Stimulated activated CD4-positive, alpha-beta T cell treated with anti-CD3 and anti-CD28 coated beads, Interleukin-2, amount 100 ng/mL, for 48 hours (primary cell): ENCODE results near the gene NFYC.

ENCODE experiments used
- DNase-seq, 2 donors: peaks; one replicate each; pipeline ENCODE4 v3.0.0-alpha.2; 2020

NFYC gene

DNA sequence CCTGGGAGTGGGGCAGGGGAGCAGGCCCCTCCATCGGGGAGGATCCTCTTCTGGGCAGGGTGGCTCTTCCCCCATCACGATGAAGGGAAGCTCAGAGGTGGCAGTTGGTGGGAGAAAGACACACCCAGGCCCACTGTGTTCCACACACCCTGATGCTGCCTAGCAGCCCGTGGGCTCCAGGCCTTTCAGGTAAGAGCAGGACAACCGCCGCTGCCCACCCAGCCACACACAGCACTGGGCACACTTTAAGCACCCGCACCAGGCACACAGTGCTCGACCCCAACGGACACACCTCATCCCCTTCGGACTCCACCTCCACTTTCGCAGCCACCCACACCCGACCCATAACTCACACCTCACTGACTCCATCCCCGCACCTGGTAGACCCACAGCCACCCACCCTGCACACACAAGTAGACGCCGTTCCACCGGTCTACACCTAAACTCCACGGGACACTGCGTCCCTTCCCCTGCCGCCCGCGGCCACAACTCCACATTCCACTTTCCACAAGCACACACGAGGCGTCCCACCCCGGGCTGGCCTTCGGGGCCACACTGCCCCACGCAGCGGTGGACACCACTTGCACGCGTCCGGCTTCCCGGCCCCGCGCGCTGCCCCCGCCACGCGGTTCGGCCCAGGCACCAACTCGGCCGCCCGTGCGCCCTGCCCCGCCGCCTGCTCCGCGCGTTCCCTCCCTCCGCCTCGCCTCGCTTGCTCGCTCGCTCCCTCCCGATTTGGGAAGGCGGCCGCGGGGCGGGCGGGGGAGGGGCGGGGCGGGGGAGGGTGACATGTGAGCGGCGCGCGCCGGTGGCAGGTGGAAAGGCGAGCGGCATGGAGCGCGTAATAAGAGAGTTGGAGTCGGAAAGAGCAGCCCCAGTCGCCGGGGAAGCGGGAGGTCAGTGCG is 91.7 kb downstream of the NFYC start, which contains the start of gene KCNQ4:
TSS of gene KCNQ4 (plus strand) at position 787 of the 905 bp plus-strand sequence. CDS start 307 bp downstream, outside the sequence.
- DNase-seq: peak in 1 of 2 donors; percentile 13

DNA sequence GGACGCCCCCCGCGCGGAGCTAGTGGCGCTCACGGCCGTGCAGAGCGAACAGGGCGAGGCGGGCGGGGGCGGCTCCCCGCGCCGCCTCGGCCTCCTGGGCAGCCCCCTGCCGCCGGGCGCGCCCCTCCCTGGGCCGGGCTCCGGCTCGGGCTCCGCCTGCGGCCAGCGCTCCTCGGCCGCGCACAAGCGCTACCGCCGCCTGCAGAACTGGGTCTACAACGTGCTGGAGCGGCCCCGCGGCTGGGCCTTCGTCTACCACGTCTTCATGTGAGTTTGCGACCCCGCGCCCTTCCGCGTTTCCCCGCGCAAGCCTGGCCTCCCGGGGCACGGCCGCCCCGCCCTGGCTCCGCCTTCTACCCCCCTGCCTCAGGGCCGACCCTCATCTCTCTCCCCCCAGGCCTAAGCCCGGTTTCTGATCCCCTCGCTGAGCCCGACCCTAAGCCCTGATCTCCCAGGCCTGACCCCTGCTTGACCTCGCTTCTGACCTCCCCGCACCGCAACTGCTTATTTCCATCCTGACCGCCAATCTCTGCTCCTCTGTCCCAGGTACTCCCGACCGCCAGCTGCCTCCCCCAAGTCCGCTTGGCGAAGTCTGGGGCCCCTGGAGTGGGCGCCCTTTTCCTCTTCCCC is 92.8 kb downstream of the NFYC start:
- DNase-seq: no peak

DNA sequence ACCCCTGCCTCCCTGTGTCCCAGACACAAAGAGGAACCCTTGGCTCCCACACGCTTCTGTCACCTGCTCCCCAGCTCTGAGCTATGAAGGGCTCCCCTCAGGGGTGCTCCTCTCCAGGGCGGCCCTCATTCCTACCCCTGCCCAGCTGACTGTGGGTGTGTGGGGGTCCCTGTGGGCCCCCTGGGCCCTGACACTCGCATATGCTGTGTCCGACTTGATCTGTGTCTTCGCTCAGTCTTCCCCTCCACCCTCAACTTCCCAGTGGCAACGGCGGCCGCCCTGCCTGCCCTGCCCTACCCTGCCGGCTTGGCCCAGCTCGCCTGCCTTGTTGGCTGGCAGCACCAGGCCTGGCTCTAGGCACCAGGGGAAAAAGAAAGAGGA is 93.3 kb downstream of the NFYC start:
- no peak for DNase-seq

DNA sequence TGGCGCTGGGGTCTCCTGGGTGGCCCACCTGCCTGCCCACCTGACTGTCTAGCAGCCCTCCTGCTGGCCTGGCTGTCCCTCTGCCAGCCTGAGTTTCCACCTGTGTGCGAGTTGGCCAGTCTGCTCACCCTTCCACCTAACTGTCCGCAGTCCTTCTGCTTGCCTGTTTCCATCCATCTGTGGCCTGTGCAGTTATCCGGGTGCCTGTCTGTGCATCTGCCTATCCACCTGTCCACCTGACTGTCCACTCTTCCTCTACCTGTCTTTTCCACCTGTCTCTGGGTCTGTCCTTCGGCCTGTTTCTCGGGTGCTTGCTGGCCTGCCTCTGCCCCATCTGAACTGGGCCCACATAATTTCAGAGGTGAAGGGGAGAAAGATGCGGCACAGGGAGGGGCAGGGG is 93.9 kb downstream of the NFYC start:
- no peak for DNase-seq

DNA sequence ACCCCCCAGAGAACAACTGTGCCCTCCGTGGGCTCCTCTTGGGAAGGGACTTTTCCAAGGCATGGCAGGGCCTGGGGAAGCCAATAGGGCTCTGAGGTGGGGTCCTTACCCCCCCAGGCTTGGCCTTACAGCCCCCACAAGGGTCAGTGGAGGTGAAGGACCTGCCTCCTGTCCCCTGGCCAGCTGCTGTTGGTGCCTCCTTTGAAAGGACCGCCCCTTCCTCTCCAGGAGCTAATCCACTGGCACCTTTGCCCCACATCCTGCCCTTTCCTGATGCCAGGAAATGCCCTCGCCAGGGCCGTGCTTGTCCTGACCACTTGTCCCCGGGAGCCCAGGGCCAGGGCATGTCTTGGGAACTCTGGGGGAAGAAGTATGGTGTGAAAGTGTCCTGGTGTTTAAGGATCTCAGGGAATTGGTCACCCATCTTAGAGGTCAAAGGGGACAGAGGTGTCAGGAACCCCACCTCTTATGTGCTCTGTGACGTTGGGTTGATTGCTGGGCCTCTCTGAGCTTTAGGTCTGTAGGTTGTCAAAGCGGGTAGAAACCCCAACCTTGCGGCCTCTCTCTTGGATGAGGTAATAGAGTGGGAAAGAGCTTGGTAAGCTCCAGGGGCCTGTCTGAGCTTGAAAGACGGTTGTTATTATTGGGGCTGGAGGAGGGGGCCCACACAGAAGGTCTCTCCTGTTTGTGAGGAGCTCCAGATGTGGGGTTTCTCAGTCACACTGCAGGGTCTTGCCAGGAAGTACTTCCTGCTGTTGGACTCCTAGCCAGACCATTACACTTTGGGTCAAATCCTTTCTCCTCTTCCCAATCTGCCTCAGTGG is 94.9 kb downstream of the NFYC start:
- no peak for DNase-seq

DNA sequence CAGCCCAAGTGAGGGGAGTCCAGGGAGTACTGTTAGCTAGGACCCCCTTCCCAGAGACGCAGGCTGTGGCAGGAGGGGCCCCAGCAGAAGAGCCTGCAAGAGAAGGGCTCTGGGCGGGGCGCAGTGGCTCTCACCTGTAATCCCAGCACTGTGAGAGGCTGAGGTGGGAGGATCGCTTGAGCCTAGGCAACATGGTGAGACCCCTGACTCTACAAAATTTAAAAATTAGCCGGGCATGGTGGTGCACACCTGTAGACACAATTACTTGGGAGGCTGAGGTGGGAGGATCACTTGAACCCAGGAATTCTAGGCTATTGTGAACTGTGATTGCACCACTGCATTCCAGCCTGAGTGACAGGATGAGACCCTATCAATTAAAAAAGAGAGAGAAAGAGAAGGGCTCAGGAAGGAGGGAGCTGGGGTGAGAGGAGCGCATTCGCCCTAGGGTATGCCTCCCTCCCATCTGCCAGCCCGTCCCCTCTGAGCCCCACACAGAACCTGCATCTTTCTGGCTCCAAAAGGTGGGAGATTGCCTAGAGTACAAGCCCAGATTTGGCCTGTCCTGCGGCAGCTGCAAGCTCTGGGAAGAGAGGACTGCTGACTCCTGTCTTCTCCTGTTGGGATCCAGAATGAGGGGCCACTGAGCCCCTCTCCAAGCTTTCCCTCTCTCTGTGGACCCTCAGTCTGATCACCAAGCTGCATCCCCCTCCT is 95.6 kb downstream of the NFYC start:
- no peak for DNase-seq

DNA sequence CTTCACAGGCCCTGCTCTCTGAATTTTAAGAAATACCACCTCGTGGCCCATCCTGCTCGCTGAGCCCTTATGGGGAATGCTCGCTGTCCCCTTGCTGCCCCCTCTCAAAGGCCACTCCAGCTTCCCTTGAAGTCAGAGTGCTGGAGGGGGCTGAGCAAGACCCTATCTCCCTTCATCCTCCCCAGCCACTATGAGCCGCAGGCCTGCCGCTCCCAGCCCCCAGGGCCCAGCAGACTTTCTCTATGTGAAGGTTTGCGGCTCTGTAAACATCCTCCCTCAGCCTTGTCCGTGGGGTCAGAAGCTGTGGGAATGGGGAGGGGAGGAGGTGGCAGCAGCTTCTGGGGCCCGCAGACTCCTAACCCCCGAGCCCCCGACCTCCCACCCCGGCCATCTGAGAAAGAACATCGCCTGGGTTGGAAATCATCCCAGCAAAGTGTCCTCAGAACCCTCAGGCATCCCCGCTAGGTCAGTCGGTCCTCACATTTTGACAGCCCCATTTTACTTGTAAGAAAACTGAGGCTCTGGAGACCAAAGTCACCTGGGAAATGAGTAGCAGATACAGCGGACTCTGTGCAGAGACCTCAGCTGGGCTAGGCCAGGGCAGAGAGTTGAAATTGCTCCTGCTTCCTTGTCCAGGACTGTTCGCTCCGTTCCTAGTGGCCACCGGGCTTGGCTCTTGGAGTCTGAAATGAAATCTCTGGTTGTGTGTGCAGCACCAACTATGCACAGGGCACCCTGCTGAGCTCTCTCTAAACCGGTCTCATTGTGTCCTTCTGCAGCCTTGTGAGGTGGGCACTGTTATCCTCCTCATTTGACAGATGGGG is 96.4 kb downstream of the NFYC start:
- no peak for DNase-seq

DNA sequence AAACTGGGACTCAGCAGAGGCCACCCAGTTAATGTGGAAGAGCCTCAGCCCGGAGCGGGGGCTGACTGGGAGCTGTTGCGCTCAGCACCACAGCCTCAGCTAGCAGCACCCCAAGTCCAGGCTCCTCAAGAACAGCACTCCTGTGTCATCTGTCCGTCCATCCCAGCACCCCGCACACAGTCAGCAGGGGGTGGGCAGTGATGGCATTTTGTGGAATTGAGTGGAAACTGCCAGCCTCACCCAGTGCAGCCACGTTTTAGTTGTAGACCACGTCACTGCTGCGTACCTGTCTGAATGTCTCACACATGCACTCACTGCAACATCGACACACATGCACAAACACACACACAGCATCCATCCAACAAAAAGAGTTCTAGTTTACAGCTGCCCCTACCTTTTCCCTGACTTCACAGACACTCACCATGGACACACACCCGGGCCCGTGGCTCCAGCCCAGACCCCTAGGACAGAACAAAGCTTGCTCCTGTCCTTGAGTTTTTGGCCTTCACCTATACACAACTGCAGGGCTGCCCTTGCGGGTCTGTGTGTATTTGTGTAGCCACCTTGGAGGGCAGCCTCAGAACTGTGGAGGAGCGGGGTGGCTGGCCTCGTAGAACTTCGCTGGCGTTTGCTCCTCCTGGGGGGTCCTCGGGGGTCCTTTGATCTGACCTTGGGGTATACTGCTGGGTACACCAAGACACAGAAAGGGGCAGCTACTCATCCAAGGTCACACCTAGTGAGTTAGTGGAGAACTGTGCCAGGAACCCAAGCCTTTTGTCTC is 97.2 kb downstream of the NFYC start:
- DNase-seq: no peak

DNA sequence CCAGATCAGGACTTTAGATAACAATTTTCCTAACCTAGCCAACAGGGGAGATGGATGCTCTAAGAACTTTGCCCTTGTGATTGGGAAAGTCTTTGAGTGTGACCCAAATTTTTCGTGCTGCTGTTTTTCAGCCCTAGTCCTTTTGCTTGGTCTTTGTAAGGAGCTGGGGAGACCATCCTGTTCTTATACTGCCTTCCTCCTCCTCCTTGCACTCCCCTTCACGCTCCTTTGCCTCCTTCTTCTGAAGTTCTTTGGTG is 97.8 kb downstream of the NFYC start:
- DNase-seq: no peak

DNA sequence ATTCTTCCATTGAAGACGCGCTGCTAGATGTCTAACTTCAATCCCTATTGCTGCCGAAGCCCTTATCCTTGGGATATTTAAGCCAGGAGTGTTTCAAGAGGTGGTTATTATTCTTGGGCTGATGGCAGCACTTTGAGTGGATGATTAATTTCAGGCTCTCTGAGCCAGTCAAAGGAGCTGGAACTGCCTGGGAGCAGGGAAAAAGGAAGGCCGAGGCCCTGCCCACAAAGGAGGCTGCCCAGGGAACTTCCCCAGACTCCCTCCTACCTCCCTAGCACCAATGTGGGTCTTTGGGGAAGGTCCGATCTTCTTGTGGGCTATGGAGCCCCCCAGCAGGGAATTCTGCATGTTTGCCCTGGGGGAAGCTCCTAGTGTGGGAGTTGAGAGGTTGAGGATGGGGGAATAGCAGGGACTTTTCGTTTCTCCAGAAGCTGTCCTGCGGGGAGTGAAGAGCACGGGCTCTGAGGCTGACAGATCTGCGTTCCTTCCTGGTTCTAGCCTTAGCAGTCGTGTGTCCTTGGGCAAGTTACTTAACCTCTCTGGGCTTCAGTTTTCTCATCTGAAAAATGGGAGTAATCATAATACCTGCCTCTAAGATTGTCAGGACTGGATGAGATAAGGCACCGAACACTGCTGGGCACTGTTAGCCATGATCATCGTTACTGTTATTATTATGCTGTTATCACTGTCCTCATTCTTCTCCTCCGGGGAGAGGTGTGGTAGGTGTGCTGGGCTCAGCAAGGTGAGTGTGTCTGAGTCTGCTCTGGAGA is 98.3 kb downstream of the NFYC start:
- no peak for DNase-seq

DNA sequence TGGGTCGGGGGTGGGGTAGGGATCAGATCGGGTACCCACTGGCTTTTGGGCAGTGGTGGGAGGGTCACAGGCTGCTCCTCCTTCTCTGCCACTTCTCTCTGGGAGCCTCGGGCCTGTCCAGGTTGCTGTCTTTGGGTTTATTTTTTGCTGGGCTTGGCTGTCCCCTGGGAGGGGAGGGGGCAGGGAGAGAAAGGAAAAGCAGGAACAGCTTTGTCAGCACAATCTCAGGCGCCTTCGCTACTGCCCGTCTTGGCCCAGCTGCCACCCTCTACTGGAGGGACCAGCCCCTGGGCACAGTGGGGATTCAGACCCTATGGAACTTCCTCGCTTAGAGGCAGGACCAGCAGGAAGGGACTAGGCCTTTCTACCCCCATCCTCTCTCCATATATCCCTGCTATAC is 100.5 kb downstream of the NFYC start:
- DNase-seq: no peak

DNA sequence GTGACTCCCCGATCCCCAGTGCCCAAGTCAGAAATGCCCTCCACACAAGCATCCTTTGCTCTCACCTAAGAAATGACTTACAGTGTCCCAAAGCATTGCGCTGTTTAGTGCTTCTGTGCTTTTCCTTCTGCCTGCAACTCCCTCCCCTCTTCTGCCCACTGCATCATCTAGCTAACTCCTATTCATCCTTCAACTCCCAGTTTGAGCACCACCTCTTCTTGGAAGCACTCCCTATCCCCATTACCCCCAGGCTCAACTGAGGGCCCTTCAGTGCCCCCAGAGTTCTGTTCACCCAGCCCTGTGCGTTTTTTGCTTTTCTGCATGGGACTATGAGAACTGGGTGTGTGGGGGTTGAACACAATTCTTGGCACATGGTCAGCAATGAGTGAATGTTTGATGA is 102.1 kb downstream of the NFYC start:
- DNase-seq: no peak

DNA sequence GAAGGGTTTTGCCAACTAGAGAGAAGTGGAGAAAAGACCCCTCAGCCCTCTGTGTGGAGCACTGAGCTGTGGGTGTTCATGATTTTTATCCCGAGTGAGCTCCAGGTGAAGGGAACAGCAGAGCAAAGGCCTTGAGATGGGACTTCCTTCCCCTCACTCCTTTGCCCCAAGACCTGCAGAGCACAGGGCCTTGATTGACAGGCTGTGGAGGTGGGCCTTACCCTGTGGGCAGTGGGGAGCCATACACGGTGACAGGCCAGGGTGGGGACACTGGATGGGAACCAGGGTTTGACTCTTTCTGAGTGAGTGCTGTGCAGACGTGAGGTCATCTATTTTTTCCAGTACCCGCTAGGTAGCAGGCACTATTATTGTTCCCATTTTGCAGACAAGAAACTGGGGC is 102.5 kb downstream of the NFYC start:
- DNase-seq: no peak

DNA sequence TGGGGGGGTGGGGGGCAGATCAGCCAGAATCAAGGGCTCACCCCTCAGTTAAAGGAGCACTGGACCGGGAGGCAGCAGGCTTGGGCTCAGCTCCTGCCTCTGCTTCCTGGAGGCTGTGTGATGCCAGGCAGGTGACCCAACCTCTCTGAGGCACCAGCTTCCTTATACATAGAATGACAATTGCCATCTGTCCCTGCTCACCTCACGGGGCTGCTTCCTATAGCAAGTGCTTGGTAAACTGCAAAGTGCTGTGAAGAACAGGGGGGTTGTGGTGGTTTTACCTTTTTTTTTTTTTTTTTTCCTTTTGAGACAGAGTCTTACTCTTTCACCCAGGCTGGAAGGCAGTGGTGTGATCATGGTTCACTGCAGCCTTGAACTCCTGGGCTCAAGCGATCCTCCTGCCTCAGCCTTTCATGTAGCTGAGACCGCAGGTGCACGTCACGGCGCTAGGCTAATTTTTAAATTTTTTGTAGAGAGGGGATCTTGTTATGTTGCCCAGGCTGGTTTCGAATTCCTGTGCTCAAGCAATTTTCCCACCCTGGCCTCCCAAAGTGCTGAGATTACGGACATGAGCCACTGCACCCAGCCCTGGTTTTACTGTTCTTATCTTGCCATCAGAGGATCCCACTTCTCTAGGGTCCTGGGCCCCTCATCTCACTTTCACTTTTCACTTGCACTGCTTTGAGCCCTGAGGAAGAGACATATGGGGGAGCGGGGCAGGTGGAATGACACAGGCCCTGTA is 103.6 kb downstream of the NFYC start:
- DNase-seq: no peak

DNA sequence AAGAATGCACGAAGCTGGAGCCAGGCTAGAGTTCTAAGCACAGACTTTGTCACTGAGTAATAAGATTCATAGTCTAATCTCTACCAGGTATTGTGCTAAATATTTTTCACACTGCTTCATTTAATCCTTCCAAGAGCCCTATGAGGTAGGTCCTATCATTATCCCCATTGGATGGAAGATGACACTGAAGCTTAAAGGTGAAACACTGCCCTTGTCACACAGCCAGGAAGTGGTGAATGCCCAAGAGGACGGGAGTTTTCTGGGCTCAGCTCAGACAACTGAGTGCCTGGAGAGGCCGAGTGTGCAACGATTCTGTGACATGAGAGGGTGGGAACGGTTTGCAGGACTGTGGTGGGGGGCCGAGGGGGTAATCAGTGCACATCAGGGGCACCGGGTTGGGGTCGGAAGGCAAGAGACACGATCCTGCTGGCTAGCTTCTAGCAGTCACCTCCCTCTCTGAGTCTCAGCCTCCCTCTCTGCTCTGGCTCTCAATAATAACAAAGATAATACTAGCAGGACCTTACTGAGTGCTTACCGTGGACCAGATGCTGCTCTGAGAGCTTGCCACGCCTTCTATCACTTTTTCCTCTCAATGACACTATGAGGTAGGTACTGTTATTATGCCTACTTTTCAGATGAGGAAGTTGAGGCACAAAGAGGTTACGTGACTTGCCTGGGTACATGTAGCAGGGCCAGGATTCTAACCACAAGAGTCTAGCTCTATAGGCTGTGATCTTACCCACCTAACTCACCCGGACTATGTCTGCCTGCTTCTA is 104.5 kb downstream of the NFYC start:
- DNase-seq: no peak

DNA sequence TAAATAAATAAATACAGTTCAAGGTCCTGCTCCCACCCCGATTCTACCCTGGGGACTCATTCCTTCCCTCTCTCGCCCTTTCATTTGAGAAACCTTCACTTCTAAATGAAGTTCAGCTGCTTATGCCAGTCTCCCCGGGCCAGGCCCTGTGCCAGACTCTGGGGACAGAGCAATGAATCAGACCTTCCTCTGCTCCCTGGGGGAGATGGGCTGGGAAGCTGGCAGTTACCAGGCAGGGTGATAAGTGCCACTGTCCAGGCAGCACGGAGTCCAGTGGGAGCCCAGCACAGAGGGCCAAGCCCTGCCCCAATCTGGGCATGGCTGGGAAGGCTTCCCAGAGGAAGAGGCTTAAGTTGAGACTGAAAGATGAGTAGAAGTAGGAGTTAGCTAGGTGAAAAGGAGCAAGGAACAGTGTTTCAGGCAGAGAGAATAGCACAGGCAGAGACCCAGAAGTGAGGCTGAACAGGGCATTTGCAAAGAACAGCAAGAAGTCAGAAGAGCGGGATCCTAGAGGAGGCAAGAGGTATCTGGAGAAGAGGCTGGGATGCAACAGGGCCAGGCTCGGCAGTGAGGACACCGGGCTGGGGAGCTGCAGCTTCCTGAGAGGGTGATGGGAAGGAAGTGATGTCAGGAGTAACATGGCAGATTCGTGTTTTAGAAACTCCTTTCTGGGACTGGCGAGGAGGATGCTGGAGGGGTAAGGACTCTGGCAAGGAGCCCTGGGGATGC is 105.6 kb downstream of the NFYC start:
- no peak for DNase-seq

DNA sequence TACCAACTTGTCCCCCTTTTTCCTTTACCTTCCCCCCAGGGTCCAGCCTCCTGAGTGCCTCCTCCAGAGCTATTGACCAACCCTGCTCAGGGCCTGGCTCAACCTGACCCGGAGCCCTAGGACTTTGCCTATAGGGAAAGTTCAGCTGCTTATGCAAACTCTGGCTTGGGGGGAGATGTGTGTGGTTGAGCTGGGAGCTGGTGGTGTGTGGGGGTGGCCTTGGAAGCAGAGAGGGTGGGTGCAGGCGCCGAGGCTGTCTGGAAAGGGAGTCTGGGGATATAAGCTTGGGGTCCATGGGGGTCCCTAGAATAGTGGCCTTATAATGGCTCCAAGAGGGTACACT is 106.1 kb downstream of the NFYC start:
- DNase-seq: no peak
